Stomach (tissue), 9 donors: ENCODE data around the gene PRKCB. TPM values are rescaled to one million over a fixed set of nuclear protein-coding genes. Genes with fewer than 3 reads are reported as not detected.
"Not testable (repeated sequence)": the region's sequence is repeated elsewhere in the genome, so short reads cannot be mapped to it uniquely, and the experiment has no call there.

ENCODE experiments used
- DNase-seq, 2 donors: peaks; one replicate each; pipeline versions ENCODE4 v3.0.0 to v3.0.0-alpha.2; 2013 to 2019
- H3K27ac ChIP-seq, 5 donors: fragments of 200-600 bp in 4 of 5; sonication (generic) in 4 of 5; one replicate each; pipeline ENCODE4 v1.5.1; 2013 to 2019; ENCODE audit warnings: mild to moderate bottlenecking in 1 of 5, moderate library complexity in 1 of 5
- H3K27me3 ChIP-seq, 3 donors: fragments of 200-600 bp; sonication (generic); one replicate each; pipeline ENCODE4 v1.5.1; 2017 to 2019; ENCODE audit warnings: mixed run types in 1 of 3
- H3K36me3 ChIP-seq, 4 donors: fragments of 200-600 bp; sonication (generic); 1 replicate in 3 of 4; 2 replicates in 1 of 4; pipeline ENCODE4 v1.5.1; 2016 to 2019
- H3K4me1 ChIP-seq, 4 donors: fragments of 200-600 bp; sonication (generic); one replicate each; pipeline ENCODE4 v1.5.1; 2016 to 2019
- H3K4me3 ChIP-seq, 4 donors: fragments of 200-600 bp; sonication (generic) in 3 of 4; one replicate each; pipeline ENCODE4 v1.5.1; 2016 to 2019; ENCODE audit warnings: mild to moderate bottlenecking in 1 of 4
- H3K9me3 ChIP-seq, 4 donors: fragments of 200-600 bp; sonication (generic); one replicate each; pipeline ENCODE4 v1.5.1; 2016 to 2019
- EP300 ChIP-seq: sonication (generic); formaldehyde crosslinking; IDR thresholded peaks from one replicate; pipeline ENCODE4 v1.6.1; 2017; ENCODE audit warnings: antibody characterized with exemption
- POLR2A ChIP-seq, 4 donors: fragments of 450-650 bp; IDR thresholded peaks; one replicate each; pipeline ENCODE4 v1.6.1; 2016; ENCODE audit warnings: antibody characterized with exemption in 4 of 4, control low read depth in 2 of 4, mild to moderate bottlenecking in 1 of 4, moderate library complexity in 1 of 4
- POLR2AphosphoS5 ChIP-seq, 3 donors: sonication (generic); formaldehyde crosslinking; IDR thresholded peaks; one replicate each; pipeline ENCODE4 v1.6.1; 2016; ENCODE audit warnings: antibody characterized with exemption in 3 of 3
- WGBS, 5 donors: extraction: QIAGEN DNeasy Blood & Tissue Kit in 3 of 5; methylation state at CpG; one replicate each; pipeline versions ENCODE4 v1.1.5 to v1.1.7; 2013 to 2018; 5-methylcytosine and 5-hydroxymethylcytosine counted together
- intact Hi-C: fragments of 100-400 bp; cut with DNase I; formaldehyde crosslinking; loops from one replicate; pipeline ENCODE4 v1.15.1; 2023; ENCODE audit warnings: low total_unique reads
- polyA plus RNA-seq, 3 donors: library from polyadenylated mRNA; stranded (reverse); fragments of 200-250 nt; gene quantifications; one replicate each; pipeline ENCODE4 v1.2.3, GENCODE V29; 2013
- total RNA-seq, 5 donors: library from RNA; depleted of rRNA; stranded (reverse); fragments of >200 nt; gene quantifications; one replicate each; pipeline versions ENCODE4 v1.1.0 to v1.2.3, GENCODE V29; 2014 to 2016
- TF ChIP-seq, protein P1 (sequence below), 7 experiments: fragments of 450-650 bp in 4 of 7; fragments of 200-600 bp in 3 of 7; sonication (generic) in 3 of 7; IDR thresholded peaks; one replicate each; pipeline ENCODE4 v1.5.1; 2016 to 2019; ENCODE audit warnings: antibody characterized with exemption in 7 of 7, control low read depth in 2 of 7, mild to moderate bottlenecking in 1 of 7
- donor health status: healthy with polysubstance abuse.
- donor health status: Bipolar disorder and iron deficiency.
- donor health status: healthy.

The PRKCB gene
- total and polyA plus RNA-seq, 8 donors: 1.1 to 49.6 (median 14.7) TPM

DNA sequence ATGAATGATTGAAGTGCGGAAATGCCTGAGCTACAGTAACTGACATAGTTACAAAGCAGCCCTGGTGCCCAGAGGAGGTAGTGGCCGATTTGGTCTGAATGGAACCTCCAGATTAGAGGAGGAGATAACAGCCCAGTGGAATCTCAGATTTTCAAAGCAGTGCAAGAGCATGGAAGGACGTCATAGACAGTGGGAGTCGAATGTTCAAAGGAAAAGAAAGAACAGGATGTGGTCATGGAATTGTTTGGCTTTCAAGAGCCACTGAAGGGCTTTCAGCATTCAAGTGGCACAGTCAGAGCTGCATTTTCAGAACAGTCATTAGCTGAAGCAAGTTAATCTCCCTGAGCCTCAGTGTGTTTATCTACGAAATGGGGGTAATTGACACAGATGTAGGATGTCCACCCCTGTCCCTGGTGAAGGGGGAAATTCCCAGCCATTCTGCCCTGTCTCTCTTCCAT, 315.7 kb downstream of the PRKCB start:
- TF ChIP-seq EP300: no peak
- no peak for TF ChIP-seq POLR2A (IDR thresholded peaks at IDR 0.05)
- no peak for TF ChIP-seq POLR2AphosphoS5 (IDR thresholded peaks at IDR 0.05)
- TF ChIP-seq, protein P1, sequence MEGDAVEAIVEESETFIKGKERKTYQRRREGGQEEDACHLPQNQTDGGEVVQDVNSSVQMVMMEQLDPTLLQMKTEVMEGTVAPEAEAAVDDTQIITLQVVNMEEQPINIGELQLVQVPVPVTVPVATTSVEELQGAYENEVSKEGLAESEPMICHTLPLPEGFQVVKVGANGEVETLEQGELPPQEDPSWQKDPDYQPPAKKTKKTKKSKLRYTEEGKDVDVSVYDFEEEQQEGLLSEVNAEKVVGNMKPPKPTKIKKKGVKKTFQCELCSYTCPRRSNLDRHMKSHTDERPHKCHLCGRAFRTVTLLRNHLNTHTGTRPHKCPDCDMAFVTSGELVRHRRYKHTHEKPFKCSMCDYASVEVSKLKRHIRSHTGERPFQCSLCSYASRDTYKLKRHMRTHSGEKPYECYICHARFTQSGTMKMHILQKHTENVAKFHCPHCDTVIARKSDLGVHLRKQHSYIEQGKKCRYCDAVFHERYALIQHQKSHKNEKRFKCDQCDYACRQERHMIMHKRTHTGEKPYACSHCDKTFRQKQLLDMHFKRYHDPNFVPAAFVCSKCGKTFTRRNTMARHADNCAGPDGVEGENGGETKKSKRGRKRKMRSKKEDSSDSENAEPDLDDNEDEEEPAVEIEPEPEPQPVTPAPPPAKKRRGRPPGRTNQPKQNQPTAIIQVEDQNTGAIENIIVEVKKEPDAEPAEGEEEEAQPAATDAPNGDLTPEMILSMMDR (IDR thresholded peaks at IDR 0.05): no peak
- H3K4me3 ChIP-seq: no peak overlapping the region
- H3K36me3 ChIP-seq: peaks cover 0 to 20% (median 7%) of the 10 kb centered on the region in 4 donors
- H3K27me3 ChIP-seq: no peaks in the 10 kb centered on the region
- peak in 1 of 2 donors; percentile 8 for DNase-seq
- no peaks in the 10 kb centered on the region for H3K9me3 ChIP-seq
- H3K4me1 ChIP-seq: no peaks in the 10 kb centered on the region
- no peak overlapping the region for H3K27ac ChIP-seq
- 46 to 61% (median 53%) methylated on average over 5 of the region's 5 CpGs for WGBS, 5 donors
- intact Hi-C loops: no loop called here

DNA sequence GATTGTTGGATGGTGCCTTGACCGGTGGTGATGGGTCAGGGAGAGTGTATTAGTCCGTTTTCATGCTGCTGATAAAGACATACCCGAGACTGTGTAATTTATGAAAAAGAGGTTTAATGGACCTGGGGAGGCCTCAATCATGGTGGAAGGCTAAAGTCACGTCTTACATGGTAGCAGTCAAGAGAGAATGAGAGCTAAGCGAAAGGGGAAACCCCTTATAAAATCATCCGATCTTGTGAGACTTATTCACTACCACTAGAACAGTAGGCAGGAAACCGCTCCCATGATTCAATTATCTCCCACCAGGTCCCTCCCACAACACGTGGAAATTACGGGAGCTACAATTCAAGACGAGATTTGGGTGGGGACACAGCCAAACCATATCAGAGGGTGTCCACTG, 316.3 kb downstream of the PRKCB start:
- H3K4me1 ChIP-seq, DNase-seq, H3K9me3 ChIP-seq, H3K4me3 ChIP-seq, intact Hi-C loops, H3K27me3 ChIP-seq, H3K27ac ChIP-seq: not testable (repeated sequence)
- 73 to 81% (median 75%) methylated on average over 10 of the region's 10 CpGs for WGBS, 5 donors
- peaks cover 0 to 20% (median 7%) of the 10 kb centered on the region in 4 donors for H3K36me3 ChIP-seq

DNA sequence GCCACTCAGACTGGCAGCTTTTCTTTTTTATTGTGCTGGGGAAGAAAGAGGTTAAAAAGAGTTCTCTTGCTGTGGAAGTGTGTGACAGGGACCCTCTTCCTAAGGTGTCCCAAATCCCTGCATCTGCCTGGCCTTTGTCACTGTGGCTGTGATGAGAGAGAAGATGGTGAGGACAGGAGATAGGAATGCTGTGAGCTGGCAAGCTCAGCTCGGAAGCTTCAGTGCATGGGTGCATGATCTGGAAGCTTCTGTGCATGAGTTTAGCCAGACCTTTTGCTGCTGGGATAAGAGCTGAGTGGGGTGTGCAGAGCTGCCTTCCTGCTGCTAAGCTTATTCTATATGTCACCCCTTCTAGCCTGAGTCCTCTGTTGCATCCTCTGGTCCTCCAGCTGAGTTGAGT, 317.0 kb downstream of the PRKCB start:
- intact Hi-C loops: no loop called here
- TF ChIP-seq POLR2AphosphoS5 (IDR thresholded peaks at IDR 0.05) (no peak), POLR2A (IDR thresholded peaks at IDR 0.05) (no peak), EP300 (no peak)
- TF ChIP-seq, protein P1 (IDR thresholded peaks at IDR 0.05): no peak
- no peaks in the 10 kb centered on the region for H3K9me3 ChIP-seq
- no peaks in the 10 kb centered on the region for H3K27me3 ChIP-seq
- peaks cover 0 to 28% (median 7%) of the 10 kb centered on the region in 4 donors for H3K36me3 ChIP-seq
- H3K4me3 ChIP-seq: no peak overlapping the region
- WGBS, 5 donors: 44 to 78% (median 66%) methylated on average over 1 of the region's 1 CpG
- no peaks in the 10 kb centered on the region for H3K4me1 ChIP-seq
- no peak for DNase-seq
- H3K27ac ChIP-seq: no peak overlapping the region

DNA sequence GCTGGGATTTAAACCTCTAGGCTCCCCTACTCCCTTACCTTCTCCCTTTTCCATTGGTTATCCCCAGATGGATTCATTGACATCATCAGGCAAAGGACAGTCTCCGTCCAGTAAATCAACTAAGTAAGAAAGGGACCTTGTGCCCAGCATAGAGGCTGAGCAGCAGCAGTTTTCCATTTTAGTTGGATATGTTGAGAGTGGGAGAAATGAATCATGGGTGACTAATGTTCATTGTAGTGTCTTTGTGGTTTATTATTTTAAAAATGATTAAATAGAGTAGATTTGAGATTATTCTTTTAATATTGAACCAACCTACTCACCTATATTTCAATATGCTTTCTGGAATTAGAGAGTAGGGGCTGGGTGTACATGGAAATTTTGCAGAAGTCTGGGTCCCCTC, 321.0 kb downstream of the PRKCB start:
- 73 to 80% (median 74%) methylated on average over 1 of the region's 1 CpG for WGBS, 5 donors
- intact Hi-C loops: no loop called here
- TF ChIP-seq, protein P1 (IDR thresholded peaks at IDR 0.05): no peak
- TF ChIP-seq EP300 (no peak), POLR2A (IDR thresholded peaks at IDR 0.05) (no peak), POLR2AphosphoS5 (IDR thresholded peaks at IDR 0.05) (no peak)
- no peaks in the 10 kb centered on the region for H3K27me3 ChIP-seq
- no peaks in the 10 kb centered on the region for H3K9me3 ChIP-seq
- H3K27ac ChIP-seq: no peak overlapping the region
- H3K4me1 ChIP-seq: no peaks in the 10 kb centered on the region
- no peak overlapping the region for H3K4me3 ChIP-seq
- H3K36me3 ChIP-seq: peaks cover 0 to 30% (median 7%) of the 10 kb centered on the region in 4 donors
- DNase-seq: no peak

DNA sequence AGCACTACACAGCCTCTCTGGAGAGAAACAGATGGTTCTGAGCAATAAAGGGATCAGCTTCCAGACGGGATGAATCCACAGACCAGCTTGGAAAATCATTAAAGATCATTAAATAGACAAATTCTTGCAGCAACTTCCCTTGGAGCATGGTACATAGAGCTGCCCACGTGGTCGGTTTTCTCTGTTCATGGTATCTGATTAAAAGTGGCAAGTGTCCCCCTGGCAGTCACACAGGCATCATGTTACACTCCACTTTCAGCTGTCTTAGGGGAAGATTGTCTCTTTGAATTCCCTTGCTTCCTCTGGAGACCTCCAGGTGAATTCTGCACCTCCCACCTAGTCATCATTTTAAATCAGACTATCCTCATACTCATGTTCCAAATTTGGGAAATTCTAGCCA, 328.2 kb downstream of the PRKCB start:
- intact Hi-C loops: no loop called here
- Histone ChIP-seq H3K4me3 (no peak overlapping the region), H3K4me1 (no peaks in the 10 kb centered on the region), H3K36me3 (no peaks in the 10 kb centered on the region), H3K27ac (no peak overlapping the region), H3K27me3 (no peaks in the 10 kb centered on the region), H3K9me3 (no peaks in the 10 kb centered on the region)
- 14 to 62% (median 38%) methylated on average over 3 of the region's 3 CpGs for WGBS, 5 donors
- no peak for DNase-seq
- no peak for TF ChIP-seq EP300
- TF ChIP-seq POLR2A (IDR thresholded peaks at IDR 0.05): no peak
- TF ChIP-seq, protein P1 (IDR thresholded peaks at IDR 0.05): no peak
- TF ChIP-seq POLR2AphosphoS5 (IDR thresholded peaks at IDR 0.05): no peak
